ENCODE data around the gene PYDC1.
"Not testable (repeated sequence)": the region's sequence is repeated elsewhere in the genome, so short reads cannot be mapped to it uniquely, and the experiment has no call there.

Gene PYDC1

GRCh38 chr16:31216422-31217135, at the start of gene PYDC1:
Gene PYDC1 (minus strand): TSS chr16:31217135. CDS start chr16:31217028, 107 bp downstream.
- no peak for DNase-seq (ENCODE audit: low read depth in 1 of 2, low spot score in 1 of 2)

GRCh38 chr16:31265329-31266245, 48.7 kb upstream of the PYDC1 start:
- peak; percentile 8 to 63 for DNase-seq (ENCODE audit: low read depth in 1 of 2, low spot score in 1 of 2)

GRCh38 chr16:31262084-31262483, 45.1 kb upstream of the PYDC1 start:
- no peak for DNase-seq (ENCODE audit: low read depth in 1 of 2, low spot score in 1 of 2)

- no peak for DNase-seq (ENCODE audit: low read depth in 1 of 2, low spot score in 1 of 2)
Observed at GRCh38 chr16:31260136-31260931, 43.4 kb upstream of the PYDC1 start.

- no peak for DNase-seq (ENCODE audit: low read depth in 1 of 2, low spot score in 1 of 2)
Observed at GRCh38 chr16:31258366-31258765, 41.4 kb upstream of the PYDC1 start.

GRCh38 chr16:31256466-31256865, 39.5 kb upstream of the PYDC1 start:
- DNase-seq (ENCODE audit: low read depth in 1 of 2, low spot score in 1 of 2), result no peak

- no peak for DNase-seq (ENCODE audit: low read depth in 1 of 2, low spot score in 1 of 2)
Observed at GRCh38 chr16:31253642-31254045, 36.7 kb upstream of the PYDC1 start.

GRCh38 chr16:31251435-31251834, 34.5 kb upstream of the PYDC1 start:
- DNase-seq (ENCODE audit: low read depth in 1 of 2, low spot score in 1 of 2), result no peak

GRCh38 chr16:31250782-31251384, 33.9 kb upstream of the PYDC1 start:
- DNase-seq (ENCODE audit: low read depth in 1 of 2, low spot score in 1 of 2), result no peak

- DNase-seq (ENCODE audit: low read depth in 1 of 2, low spot score in 1 of 2), result no peak
Observed at GRCh38 chr16:31248344-31248743, 31.4 kb upstream of the PYDC1 start.

- DNase-seq (ENCODE audit: low read depth in 1 of 2, low spot score in 1 of 2), result no peak
Observed at GRCh38 chr16:31246296-31246695, 29.4 kb upstream of the PYDC1 start.

GRCh38 chr16:31245598-31245997, 28.7 kb upstream of the PYDC1 start:
- not testable (repeated sequence) for DNase-seq (ENCODE audit: low read depth in 1 of 2, low spot score in 1 of 2)

GRCh38 chr16:31243734-31244670, 27.1 kb upstream of the PYDC1 start:
- no peak for DNase-seq (ENCODE audit: low read depth in 1 of 2, low spot score in 1 of 2)

- DNase-seq (ENCODE audit: low read depth in 1 of 2, low spot score in 1 of 2), result no peak
Observed at GRCh38 chr16:31242206-31242605, 25.3 kb upstream of the PYDC1 start.

- no peak for DNase-seq (ENCODE audit: low read depth in 1 of 2, low spot score in 1 of 2)
Observed at GRCh38 chr16:31238041-31238440, 21.1 kb upstream of the PYDC1 start.

- no peak for DNase-seq (ENCODE audit: low read depth in 1 of 2, low spot score in 1 of 2)
Observed at GRCh38 chr16:31229501-31229900, 12.6 kb upstream of the PYDC1 start.

GRCh38 chr16:31228206-31228605, 11.3 kb upstream of the PYDC1 start:
- no peak for DNase-seq (ENCODE audit: low read depth in 1 of 2, low spot score in 1 of 2)

- no peak for DNase-seq (ENCODE audit: low read depth in 1 of 2, low spot score in 1 of 2)
Observed at GRCh38 chr16:31225193-31225592, 8.3 kb upstream of the PYDC1 start.

GRCh38 chr16:31224092-31224955, 7.4 kb upstream of the PYDC1 start:
- no peak for DNase-seq (ENCODE audit: low read depth in 1 of 2, low spot score in 1 of 2)

Data from stimulated activated CD4-positive, alpha-beta T cell treated with anti-CD3 and anti-CD28 coated beads, Interleukin-15, amount 100 ng/mL, for 1 hour (primary cell).